SK-N-SH treated with all-trans-retinoic acid at 6 μM for 48 hours (cell line): Measurements from ENCODE around the gene AFDN.

Source experiments
- CREB5 ChIP-seq: fragments of 250-450 bp; sonication (Bioruptor Pico); IDR thresholded peaks from 2 replicates; pipeline ENCODE4 v1.5.1; 2020; ENCODE audit warnings: low read depth, mild to moderate bottlenecking, moderate library complexity
- ESRRG ChIP-seq: fragments of 250-450 bp; sonication (Bioruptor Pico); IDR thresholded peaks from 2 replicates; pipeline ENCODE4 v1.6.1; 2021; ENCODE audit warnings: mild to moderate bottlenecking
- GLIS3 ChIP-seq: fragments of 250-450 bp; sonication (Bioruptor Pico); IDR thresholded peaks from 2 replicates; pipeline ENCODE4 v1.5.0; 2020; ENCODE audit warnings: mild to moderate bottlenecking, moderate library complexity
- ISL1 ChIP-seq: fragments of 250-450 bp; sonication (Bioruptor Pico); IDR thresholded peaks from 2 replicates; pipeline ENCODE4 v2.1.2; 2022; ENCODE audit warnings: mild to moderate bottlenecking, moderate library complexity
- OSR1 ChIP-seq: fragments of 250-450 bp; sonication (Bioruptor Pico); IDR thresholded peaks from 2 replicates; pipeline ENCODE4 v1.8.0; 2022; ENCODE audit warnings: moderate library complexity, mild to moderate bottlenecking, inconsistent platforms
- ZFP3 ChIP-seq: fragments of 250-450 bp; sonication (Bioruptor Pico); IDR thresholded peaks from 2 replicates; pipeline ENCODE4 v1.5.0; 2020; ENCODE audit warnings: mild to moderate bottlenecking, moderate library complexity
- ZNF565 ChIP-seq: fragments of 450-650 bp; formaldehyde crosslinking; conservative IDR thresholded peaks from 2 replicates; pipeline ENCODE4 v1.5.0; 2020; ENCODE audit warnings: low read depth, mild to moderate bottlenecking, moderate library complexity
- TF ChIP-seq, protein P1 (sequence below): fragments of 250-450 bp; sonication (Bioruptor Pico); IDR thresholded peaks from 2 replicates; pipeline ENCODE4 v1.5.0; 2020; ENCODE audit warnings: mild to moderate bottlenecking, moderate library complexity
- TF ChIP-seq, protein P2 (sequence below): fragments of 250-450 bp; sonication (Bioruptor Pico); IDR thresholded peaks from 2 replicates; pipeline ENCODE4 v1.8.0; 2020; ENCODE audit warnings: mild to moderate bottlenecking, moderate library complexity, borderline replicate concordance
- TF ChIP-seq, protein P3 (sequence below): fragments of 250-450 bp; sonication (Bioruptor Pico); IDR thresholded peaks from 2 replicates; pipeline ENCODE4 v1.5.1; 2021; ENCODE audit warnings: mild to moderate bottlenecking, moderate library complexity

DNA sequence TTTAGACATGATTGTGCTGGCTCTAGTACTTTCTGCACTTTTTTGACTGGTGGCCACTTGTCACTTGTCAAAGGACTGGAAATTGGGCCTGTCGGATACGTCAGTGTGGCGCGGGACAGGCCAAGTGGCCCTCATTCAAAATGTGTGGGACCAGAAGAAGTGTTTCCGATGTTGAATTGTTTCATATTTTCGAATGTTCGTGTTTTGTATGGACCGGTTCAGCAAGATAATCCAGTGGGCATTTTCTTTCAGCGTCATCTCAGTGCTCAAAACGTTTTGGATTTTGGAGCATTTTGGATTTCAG, 174.3 kb downstream of the AFDN start:
- TF ChIP-seq ISL1 (CRISPR knock-in tag) (no peak), GLIS3 (CRISPR knock-in tag) (no peak), CREB5 (CRISPR knock-in tag) (no peak), ZNF565 (CRISPR knock-in tag) (no peak), OSR1 (CRISPR knock-in tag) (no peak), ZFP3 (CRISPR knock-in tag) (no peak), ESRRG (CRISPR knock-in tag) (no peak)
- TF ChIP-seq, protein P1, sequence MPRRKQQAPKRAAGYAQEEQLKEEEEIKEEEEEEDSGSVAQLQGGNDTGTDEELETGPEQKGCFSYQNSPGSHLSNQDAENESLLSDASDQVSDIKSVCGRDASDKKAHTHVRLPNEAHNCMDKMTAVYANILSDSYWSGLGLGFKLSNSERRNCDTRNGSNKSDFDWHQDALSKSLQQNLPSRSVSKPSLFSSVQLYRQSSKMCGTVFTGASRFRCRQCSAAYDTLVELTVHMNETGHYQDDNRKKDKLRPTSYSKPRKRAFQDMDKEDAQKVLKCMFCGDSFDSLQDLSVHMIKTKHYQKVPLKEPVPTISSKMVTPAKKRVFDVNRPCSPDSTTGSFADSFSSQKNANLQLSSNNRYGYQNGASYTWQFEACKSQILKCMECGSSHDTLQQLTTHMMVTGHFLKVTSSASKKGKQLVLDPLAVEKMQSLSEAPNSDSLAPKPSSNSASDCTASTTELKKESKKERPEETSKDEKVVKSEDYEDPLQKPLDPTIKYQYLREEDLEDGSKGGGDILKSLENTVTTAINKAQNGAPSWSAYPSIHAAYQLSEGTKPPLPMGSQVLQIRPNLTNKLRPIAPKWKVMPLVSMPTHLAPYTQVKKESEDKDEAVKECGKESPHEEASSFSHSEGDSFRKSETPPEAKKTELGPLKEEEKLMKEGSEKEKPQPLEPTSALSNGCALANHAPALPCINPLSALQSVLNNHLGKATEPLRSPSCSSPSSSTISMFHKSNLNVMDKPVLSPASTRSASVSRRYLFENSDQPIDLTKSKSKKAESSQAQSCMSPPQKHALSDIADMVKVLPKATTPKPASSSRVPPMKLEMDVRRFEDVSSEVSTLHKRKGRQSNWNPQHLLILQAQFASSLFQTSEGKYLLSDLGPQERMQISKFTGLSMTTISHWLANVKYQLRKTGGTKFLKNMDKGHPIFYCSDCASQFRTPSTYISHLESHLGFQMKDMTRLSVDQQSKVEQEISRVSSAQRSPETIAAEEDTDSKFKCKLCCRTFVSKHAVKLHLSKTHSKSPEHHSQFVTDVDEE (CRISPR knock-in tag) = no peak
- TF ChIP-seq, protein P2, sequence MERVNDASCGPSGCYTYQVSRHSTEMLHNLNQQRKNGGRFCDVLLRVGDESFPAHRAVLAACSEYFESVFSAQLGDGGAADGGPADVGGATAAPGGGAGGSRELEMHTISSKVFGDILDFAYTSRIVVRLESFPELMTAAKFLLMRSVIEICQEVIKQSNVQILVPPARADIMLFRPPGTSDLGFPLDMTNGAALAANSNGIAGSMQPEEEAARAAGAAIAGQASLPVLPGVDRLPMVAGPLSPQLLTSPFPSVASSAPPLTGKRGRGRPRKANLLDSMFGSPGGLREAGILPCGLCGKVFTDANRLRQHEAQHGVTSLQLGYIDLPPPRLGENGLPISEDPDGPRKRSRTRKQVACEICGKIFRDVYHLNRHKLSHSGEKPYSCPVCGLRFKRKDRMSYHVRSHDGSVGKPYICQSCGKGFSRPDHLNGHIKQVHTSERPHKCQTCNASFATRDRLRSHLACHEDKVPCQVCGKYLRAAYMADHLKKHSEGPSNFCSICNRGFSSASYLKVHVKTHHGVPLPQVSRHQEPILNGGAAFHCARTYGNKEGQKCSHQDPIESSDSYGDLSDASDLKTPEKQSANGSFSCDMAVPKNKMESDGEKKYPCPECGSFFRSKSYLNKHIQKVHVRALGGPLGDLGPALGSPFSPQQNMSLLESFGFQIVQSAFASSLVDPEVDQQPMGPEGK (CRISPR knock-in tag) = no peak
- TF ChIP-seq, protein P3, sequence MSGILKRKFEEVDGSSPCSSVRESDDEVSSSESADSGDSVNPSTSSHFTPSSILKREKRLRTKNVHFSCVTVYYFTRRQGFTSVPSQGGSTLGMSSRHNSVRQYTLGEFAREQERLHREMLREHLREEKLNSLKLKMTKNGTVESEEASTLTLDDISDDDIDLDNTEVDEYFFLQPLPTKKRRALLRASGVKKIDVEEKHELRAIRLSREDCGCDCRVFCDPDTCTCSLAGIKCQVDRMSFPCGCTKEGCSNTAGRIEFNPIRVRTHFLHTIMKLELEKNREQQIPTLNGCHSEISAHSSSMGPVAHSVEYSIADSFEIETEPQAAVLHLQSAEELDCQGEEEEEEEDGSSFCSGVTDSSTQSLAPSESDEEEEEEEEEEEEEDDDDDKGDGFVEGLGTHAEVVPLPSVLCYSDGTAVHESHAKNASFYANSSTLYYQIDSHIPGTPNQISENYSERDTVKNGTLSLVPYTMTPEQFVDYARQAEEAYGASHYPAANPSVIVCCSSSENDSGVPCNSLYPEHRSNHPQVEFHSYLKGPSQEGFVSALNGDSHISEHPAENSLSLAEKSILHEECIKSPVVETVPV = no peak
